Measurements from ENCODE around the gene SPEF2. TPM values are rescaled to one million over a fixed set of nuclear protein-coding genes. Genes with fewer than 3 reads are reported as not detected.

Gene SPEF2
- total RNA-seq, 1 donor from 2014 or later, result 15.1 TPM

DNA sequence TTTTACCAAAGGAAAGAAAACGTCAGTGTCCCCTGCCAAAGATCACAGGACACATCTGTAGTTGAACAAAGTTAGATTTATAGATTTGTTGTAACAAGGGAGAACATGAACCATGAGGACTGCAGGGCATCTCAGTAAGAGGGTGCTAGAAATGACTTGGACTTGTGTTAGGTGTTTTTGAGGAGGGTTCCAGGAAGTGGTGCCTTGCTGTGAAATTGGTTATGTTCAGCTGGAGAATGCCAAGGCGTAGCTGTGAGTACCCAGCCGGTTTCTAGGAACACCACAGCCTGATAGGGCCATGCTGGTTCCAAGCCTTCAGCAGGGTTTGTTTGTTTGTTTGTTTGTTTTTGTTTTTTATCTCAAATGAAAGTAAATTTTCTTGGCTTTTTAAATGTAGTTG, 5.3 kb downstream of the SPEF2 start:
- Mint-ChIP-seq H3K4me3 (no peak overlapping the region), H3K36me3 (no peaks in the 10 kb centered on the region), H3K4me1 (ENCODE audit: unreplicated experiment) (no peaks in the 10 kb centered on the region), H3K9me3 (no peaks in the 10 kb centered on the region), H3K27me3 (no peaks in the 10 kb centered on the region), H3K27ac (no peak overlapping the region)
- TF ChIP-seq, protein P1, sequence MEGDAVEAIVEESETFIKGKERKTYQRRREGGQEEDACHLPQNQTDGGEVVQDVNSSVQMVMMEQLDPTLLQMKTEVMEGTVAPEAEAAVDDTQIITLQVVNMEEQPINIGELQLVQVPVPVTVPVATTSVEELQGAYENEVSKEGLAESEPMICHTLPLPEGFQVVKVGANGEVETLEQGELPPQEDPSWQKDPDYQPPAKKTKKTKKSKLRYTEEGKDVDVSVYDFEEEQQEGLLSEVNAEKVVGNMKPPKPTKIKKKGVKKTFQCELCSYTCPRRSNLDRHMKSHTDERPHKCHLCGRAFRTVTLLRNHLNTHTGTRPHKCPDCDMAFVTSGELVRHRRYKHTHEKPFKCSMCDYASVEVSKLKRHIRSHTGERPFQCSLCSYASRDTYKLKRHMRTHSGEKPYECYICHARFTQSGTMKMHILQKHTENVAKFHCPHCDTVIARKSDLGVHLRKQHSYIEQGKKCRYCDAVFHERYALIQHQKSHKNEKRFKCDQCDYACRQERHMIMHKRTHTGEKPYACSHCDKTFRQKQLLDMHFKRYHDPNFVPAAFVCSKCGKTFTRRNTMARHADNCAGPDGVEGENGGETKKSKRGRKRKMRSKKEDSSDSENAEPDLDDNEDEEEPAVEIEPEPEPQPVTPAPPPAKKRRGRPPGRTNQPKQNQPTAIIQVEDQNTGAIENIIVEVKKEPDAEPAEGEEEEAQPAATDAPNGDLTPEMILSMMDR (conservative IDR thresholded peaks at IDR 0.05), result no peak
- DNase-seq (ENCODE audit: extremely low spot score, unreplicated experiment), result no peak

DNA sequence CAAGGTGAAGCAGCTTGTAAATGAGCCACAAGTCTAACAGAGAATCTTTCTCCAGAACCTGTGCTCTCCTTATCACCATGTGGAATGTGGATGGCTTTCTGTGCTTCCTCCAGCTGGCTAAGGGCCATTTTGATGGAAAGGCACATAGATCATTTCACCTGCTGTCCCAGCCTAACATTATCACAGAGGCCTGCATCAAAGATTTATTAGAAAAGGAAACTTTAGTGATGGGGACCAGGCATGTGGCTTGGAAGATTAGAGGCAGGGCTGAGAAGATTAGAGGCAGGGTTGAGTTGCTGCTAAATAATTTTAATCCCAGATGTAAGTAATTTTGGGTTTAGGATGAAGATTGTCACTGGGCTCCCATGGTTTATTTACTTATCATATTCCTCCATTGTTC, 6.3 kb downstream of the SPEF2 start:
- H3K27me3 Mint-ChIP-seq, result no peaks in the 10 kb centered on the region
- no peaks in the 10 kb centered on the region for H3K9me3 Mint-ChIP-seq

DNA sequence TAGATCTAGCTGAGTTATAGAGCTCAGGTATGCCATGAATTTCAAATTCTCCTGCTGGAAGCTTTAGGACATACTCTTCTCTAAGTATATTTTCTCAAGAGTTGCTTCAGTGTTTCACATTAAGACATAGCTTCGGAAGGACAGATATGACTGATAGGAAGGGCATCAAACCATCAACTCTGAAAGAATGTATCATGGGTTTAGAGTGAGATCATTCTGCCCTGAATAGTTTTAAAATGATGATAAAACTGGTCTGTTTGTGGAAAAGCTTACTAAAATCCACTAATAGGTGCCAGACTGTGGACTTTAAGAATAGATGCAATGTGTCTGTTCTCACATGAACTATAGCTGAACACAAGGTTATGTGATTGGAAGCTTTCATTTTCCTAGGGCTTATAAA, 8.4 kb downstream of the SPEF2 start:
- Mint-ChIP-seq H3K27ac (no peak overlapping the region), H3K4me1 (ENCODE audit: unreplicated experiment) (no peaks in the 10 kb centered on the region), H3K27me3 (no peaks in the 10 kb centered on the region), H3K4me3 (no peak overlapping the region), H3K36me3 (peaks cover 19% of the 10 kb centered on the region), H3K9me3 (no peaks in the 10 kb centered on the region)
- no peak for DNase-seq (ENCODE audit: extremely low spot score, unreplicated experiment)
- TF ChIP-seq, protein P1 (conservative IDR thresholded peaks at IDR 0.05), result no peak

More for the DNA sequence above, 6.3 kb downstream of the SPEF2 start:
- Mint-ChIP-seq H3K36me3 (peaks cover 7% of the 10 kb centered on the region), H3K4me3 (no peak overlapping the region), H3K27ac (no peak overlapping the region), H3K4me1 (ENCODE audit: unreplicated experiment) (no peaks in the 10 kb centered on the region)
- no peak for DNase-seq (ENCODE audit: extremely low spot score, unreplicated experiment)
- TF ChIP-seq, protein P1 (conservative IDR thresholded peaks at IDR 0.05), result no peak

DNA sequence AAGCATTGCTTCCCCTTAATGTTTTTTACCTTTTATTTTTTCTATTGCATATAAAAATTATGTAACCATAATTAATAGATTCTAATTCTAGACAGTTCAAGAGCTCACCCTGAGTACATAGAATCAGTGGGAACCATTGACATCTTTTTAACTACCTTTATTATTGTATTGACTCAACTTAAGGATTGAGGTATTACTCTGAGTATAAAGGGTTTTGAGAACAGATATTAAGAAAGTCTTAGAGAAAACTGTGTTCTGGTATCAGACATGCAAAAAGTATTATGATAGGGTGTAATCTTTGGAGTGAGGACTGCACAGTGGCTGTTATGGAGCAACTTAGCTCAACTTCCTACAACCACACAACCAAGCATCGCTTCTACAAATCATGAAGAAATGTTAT, 8.9 kb downstream of the SPEF2 start:
- Mint-ChIP-seq H3K4me3 (no peak overlapping the region), H3K36me3 (peaks cover 23% of the 10 kb centered on the region), H3K9me3 (no peaks in the 10 kb centered on the region), H3K27me3 (no peaks in the 10 kb centered on the region), H3K4me1 (ENCODE audit: unreplicated experiment) (no peaks in the 10 kb centered on the region), H3K27ac (no peak overlapping the region)
- no peak for DNase-seq (ENCODE audit: extremely low spot score, unreplicated experiment)
- TF ChIP-seq, protein P1 (conservative IDR thresholded peaks at IDR 0.05), result no peak

DNA sequence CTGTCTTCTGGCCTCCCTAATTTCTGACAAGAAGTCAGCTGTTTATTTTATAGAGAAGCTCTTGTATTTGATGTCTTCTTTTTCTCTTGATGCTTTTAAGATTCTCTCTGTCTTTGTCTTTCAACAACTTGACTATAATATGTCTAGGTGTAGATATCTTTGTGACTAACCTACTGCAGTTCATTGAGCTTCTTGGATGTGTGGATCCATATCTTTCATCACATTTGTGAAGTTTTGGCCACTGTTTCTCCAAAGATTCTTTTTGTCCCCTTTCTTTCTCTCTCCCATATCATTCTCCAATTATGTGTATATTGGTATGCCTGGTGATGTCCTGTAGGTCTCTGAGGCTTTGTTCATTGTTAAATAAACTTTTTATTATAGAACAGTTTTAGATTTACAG, 16.7 kb downstream of the SPEF2 start:
- Mint-ChIP-seq H3K36me3 (peaks cover 49% of the 10 kb centered on the region), H3K9me3 (no peaks in the 10 kb centered on the region), H3K27me3 (no peaks in the 10 kb centered on the region), H3K27ac (no peak overlapping the region), H3K4me1 (ENCODE audit: unreplicated experiment) (no peaks in the 10 kb centered on the region), H3K4me3 (no peak overlapping the region)
- TF ChIP-seq, protein P1 (conservative IDR thresholded peaks at IDR 0.05), result no peak
- no peak for DNase-seq (ENCODE audit: extremely low spot score, unreplicated experiment)

DNA sequence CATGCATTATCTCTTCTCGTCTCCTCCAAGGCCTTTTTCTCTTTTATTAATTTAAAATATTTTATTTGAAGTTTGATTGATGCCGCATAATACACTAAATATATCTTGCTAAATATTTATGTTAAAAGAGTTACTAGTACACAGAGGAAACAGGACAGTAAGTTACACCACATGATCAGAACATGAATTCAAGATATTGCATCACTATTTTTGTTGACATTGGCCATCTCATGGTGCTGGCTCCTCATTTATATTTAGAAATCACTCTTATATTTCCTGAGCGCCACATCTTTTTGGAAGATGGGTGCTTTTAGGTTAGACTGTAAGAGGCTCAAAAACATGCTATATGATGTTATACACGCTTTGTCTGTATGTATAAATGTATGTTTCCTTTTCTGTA, 23.0 kb downstream of the SPEF2 start:
- H3K27ac Mint-ChIP-seq, result no peak overlapping the region
- H3K9me3 Mint-ChIP-seq, result no peaks in the 10 kb centered on the region
- H3K36me3 Mint-ChIP-seq, result peaks cover 28% of the 10 kb centered on the region
- no peaks in the 10 kb centered on the region for H3K4me1 Mint-ChIP-seq (ENCODE audit: unreplicated experiment)
- DNase-seq (ENCODE audit: extremely low spot score, unreplicated experiment), result no peak
- no peak overlapping the region for H3K4me3 Mint-ChIP-seq
- no peaks in the 10 kb centered on the region for H3K27me3 Mint-ChIP-seq
- TF ChIP-seq, protein P1 (conservative IDR thresholded peaks at IDR 0.05), result no peak

Measured in type B pancreatic cell (in vitro differentiated cells).